CD14-positive monocyte (primary cell): ENCODE results near the gene ICAM2. TPM values are rescaled to one million over a fixed set of nuclear protein-coding genes. Genes with fewer than 3 reads are reported as not detected.

Experiments used
- DNase-seq, 3 donors: peaks; one replicate each; pipeline ENCODE4 v3.0.0-alpha.2; 2011 to 2022
- H2AFZ ChIP-seq: 2 replicates; pipeline ENCODE4 v1.6.0; 2012; ENCODE audit warnings: mild to moderate bottlenecking, low read depth, low read length, inconsistent platforms; ENCODE audit not compliant: insufficient read depth, poor library complexity, severe bottlenecking
- H3K27ac ChIP-seq, 2 donors: 1 replicate in 1 of 2; 2 replicates in 1 of 2; pipeline ENCODE4 v1.5.1; 2012 to 2013; ENCODE audit warnings: low read length in 2 of 2, control low read depth in 1 of 2, inconsistent platforms in 1 of 2, low read depth in 1 of 2, mild to moderate bottlenecking in 1 of 2
- H3K27me3 ChIP-seq, 2 donors: one replicate each; pipeline versions ENCODE4 v1.6.0 to v1.6.1; 2011 to 2013; ENCODE audit warnings: low read length in 2 of 2; ENCODE audit not compliant: control insufficient read depth in 2 of 2, insufficient read depth in 2 of 2
- H3K36me3 ChIP-seq, 2 donors: replicated peaks in 1 of 2; 1 replicate in 1 of 2; 2 replicates in 1 of 2; pipeline versions ENCODE4 v1.5.1 to v1.6.1; 2012 to 2013; ENCODE audit warnings: low read length in 2 of 2, control low read depth in 1 of 2, inconsistent platforms in 1 of 2, mild to moderate bottlenecking in 1 of 2; ENCODE audit not compliant: insufficient read depth in 2 of 2, control insufficient read depth in 1 of 2
- H3K4me1 ChIP-seq, 2 donors: 1 replicate in 1 of 2; 2 replicates in 1 of 2; pipeline versions ENCODE4 v1.5.1 to v1.6.1; 2012 to 2013; ENCODE audit warnings: low read length in 2 of 2, control low read depth in 1 of 2, inconsistent platforms in 1 of 2, mild to moderate bottlenecking in 1 of 2, moderate library complexity in 1 of 2; ENCODE audit not compliant: insufficient read depth in 2 of 2, control insufficient read depth in 1 of 2
- H3K4me2 ChIP-seq: replicated peaks from 2 replicates; pipeline ENCODE3; 2012; ENCODE audit warnings: low read length, moderate library complexity, mild to moderate bottlenecking; ENCODE audit not compliant: poor library complexity, severe bottlenecking; ENCODE audit errors: extremely low read depth
- H3K4me3 ChIP-seq, 3 experiments: fragments of 200-600 bp in 1 of 3; sonication (generic) in 1 of 3; replicated peaks in 1 of 3; 1 replicate in 2 of 3; 2 replicates in 1 of 3; pipeline ENCODE4 v1.5.1; 2011 to 2013; ENCODE audit warnings: low read length in 3 of 3, mild to moderate bottlenecking in 3 of 3, control low read depth in 2 of 3, low read depth in 2 of 3, inconsistent platforms in 1 of 3, moderate library complexity in 1 of 3
- H3K79me2 ChIP-seq: 2 replicates; pipeline ENCODE4 v1.6.0; 2012; ENCODE audit warnings: mild to moderate bottlenecking, control low read depth, inconsistent platforms, low read length, moderate library complexity; ENCODE audit not compliant: insufficient read depth
- H3K9ac ChIP-seq: 2 replicates; pipeline ENCODE4 v1.6.0; 2017; ENCODE audit warnings: low read length, mild to moderate bottlenecking; ENCODE audit not compliant: insufficient read depth, poor library complexity, severe bottlenecking
- H3K9me3 ChIP-seq, 2 donors: replicated peaks in 1 of 2; 1 replicate in 1 of 2; 2 replicates in 1 of 2; pipeline versions ENCODE4 v1.5.1 to v1.6.1; 2012 to 2013; ENCODE audit warnings: low read length in 2 of 2, control low read depth in 1 of 2; ENCODE audit not compliant: control insufficient read depth in 1 of 2, insufficient read depth in 1 of 2
- H4K20me1 ChIP-seq: 2 replicates; pipeline ENCODE4 v1.6.0; 2012; ENCODE audit warnings: mild to moderate bottlenecking, low read length, control low read depth, moderate library complexity; ENCODE audit not compliant: insufficient read depth
- H3K27ac Mint-ChIP-seq, 7 donors: one replicate each; pipeline ENCODE4 v1.8.0; 2020; ENCODE audit warnings: mild to moderate bottlenecking in 7 of 7, mixed read lengths in 7 of 7, moderate library complexity in 6 of 7, inconsistent platforms in 2 of 7
- H3K27me3 Mint-ChIP-seq, 3 donors: one replicate each; pipeline ENCODE4 v1.8.0; 2021 to 2022; ENCODE audit warnings: low read depth in 3 of 3, mild to moderate bottlenecking in 3 of 3, mixed read lengths in 3 of 3, moderate library complexity in 3 of 3, inconsistent platforms in 1 of 3
- H3K36me3 Mint-ChIP-seq, 2 donors: one replicate each; pipeline ENCODE4 v1.8.0; 2020; ENCODE audit warnings: mixed read lengths in 2 of 2, inconsistent platforms in 1 of 2, mild to moderate bottlenecking in 1 of 2
- H3K4me1 Mint-ChIP-seq: one replicate; pipeline ENCODE4 v1.8.0; 2020; ENCODE audit warnings: mild to moderate bottlenecking, mixed read lengths
- H3K4me3 Mint-ChIP-seq, 2 donors: one replicate each; pipeline ENCODE4 v1.8.0; 2020; ENCODE audit warnings: mild to moderate bottlenecking in 2 of 2, mixed read lengths in 2 of 2, moderate library complexity in 1 of 2
- H3K9me3 Mint-ChIP-seq, 7 donors: one replicate each; pipeline ENCODE4 v1.8.0; 2020 to 2022; ENCODE audit warnings: mixed read lengths in 7 of 7, mild to moderate bottlenecking in 6 of 7, moderate library complexity in 6 of 7, inconsistent platforms in 2 of 7
- WGBS: methylation state at CpG from one replicate; pipeline ENCODE4 v1.1.5; 2013; ENCODE audit warnings: missing lambda C conversion rate; ENCODE audit not compliant: insufficient coverage; 5-methylcytosine and 5-hydroxymethylcytosine counted together
- intact Hi-C, 2 donors: fragments of 100-400 bp; cut with micrococcal nuclease; formaldehyde crosslinking; loops; one replicate each; pipeline versions ENCODE4 v1.15.0 to v1.15.1; 2023
- polyA minus RNA-seq: library from RNA; depleted of rRNA, polyadenylated mRNA; stranded (reverse); fragments of >200 nt; gene quantifications from 2 replicates; pipeline ENCODE4 v1.2.3, GENCODE V29; 2012
- polyA plus RNA-seq, 3 donors: library from polyadenylated mRNA; depleted of rRNA in 1 of 3; unstranded in 2 of 3; stranded (reverse) in 1 of 3; fragments of 300-500 nt in 2 of 3; fragments of >200 nt in 1 of 3; fragmentation: Illumina TruSeq in 2 of 3; gene quantifications; 1 replicate in 2 of 3; 2 replicates in 1 of 3; pipeline ENCODE4 v1.2.3, GENCODE V29; 2012 to 2021
- total RNA-seq, 12 experiments: library from RNA in 1 of 12; stranded (reverse) in 1 of 12; fragments of 120-200 nt in 1 of 12; gene quantifications; one replicate each; pipeline ENCODE4 v1.2.4 and lab custom pipeline; 2013 to 2026; ENCODE audit warnings: mixed read lengths in 6 of 12, inconsistent platforms in 1 of 12
- TF ChIP-seq, protein P1 (sequence below): fragments of 200-600 bp; IDR thresholded peaks from one replicate; pipeline ENCODE4 v1.8.0; 2022; ENCODE audit warnings: antibody characterized with exemption, mild to moderate bottlenecking

ICAM2 gene
- total RNA-seq (2013): 105 TPM
- 100 to 1,000 TPM; 111 to 186 (median 174) TPM for polyA plus RNA-seq
- polyA minus RNA-seq: 91.9 and 157 TPM in 2 replicates
- total RNA-seq (lab: John Stamatoyannopoulos, UW): 7.2 to 43.1 (median 32.9) reads per million in 11 experiments

DNA sequence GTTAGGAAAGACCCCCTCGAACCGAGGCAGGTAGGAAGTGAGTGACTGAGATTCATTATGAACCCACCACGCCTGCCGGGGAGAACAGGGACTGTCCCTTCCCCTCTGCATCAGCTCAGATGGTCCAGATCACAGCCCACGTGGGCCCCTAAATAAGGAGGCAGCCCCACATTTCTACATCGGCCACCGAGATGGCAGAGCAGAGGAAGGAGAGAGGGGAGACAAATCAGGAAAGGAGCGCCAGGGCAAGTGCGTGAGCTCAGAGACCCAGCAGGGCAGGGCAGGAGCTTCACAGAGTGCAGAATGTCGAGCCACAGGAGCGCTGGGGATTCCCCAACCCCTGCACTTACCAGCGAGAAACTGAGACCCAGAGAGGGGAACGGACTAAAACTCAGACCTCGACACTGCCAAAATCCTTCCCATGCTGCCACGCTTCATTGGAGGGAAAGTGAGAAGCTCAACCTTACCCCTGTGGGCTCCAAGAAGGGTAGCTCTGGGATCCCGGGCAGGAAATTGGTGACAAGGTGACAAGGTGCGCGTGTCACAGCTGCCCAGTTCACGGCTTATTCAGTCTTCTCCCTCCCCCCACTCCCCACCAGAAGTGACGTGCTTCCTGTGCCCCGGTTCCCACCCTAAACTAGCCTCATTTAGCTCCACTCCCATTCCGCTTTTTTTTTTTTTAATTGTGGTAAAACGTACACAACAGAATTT lies at the start of gene ICAM2:
Gene ICAM2 (minus strand): TSS at position 578 of the 711 bp plus-strand sequence. CDS start 13,942 bp downstream, outside the sequence.
- DNase-seq: peak; percentile 91 to 96 (median 96)
- H3K4me3 ChIP-seq: peak within 1 kb of the TSS; percentile 71 to 83 (median 74)
- peaks cover 53% of the 10 kb centered on the region for H3K79me2 ChIP-seq
- Mint-ChIP-seq H3K27me3 (peaks cover 0 to 3% (median 0%) of the 10 kb centered on the region in 3 donors), H3K4me1 (peaks cover 61% of the 10 kb centered on the region), H3K4me3 (peak within 1 kb of the TSS; percentile 92 to 99), H3K9me3 (peaks cover 0 to 2% (median 0%) of the 10 kb centered on the region in 7 donors), H3K27ac (peak within 1 kb of the TSS; percentile 98 to 100 (median 99)), H3K36me3 (no peaks in the 10 kb centered on the region)
- H2AFZ ChIP-seq: peak within 1 kb of the TSS; percentile 43
- H3K9me3 ChIP-seq: no peaks in the 10 kb centered on the region
- no peaks in the 10 kb centered on the region for H3K27me3 ChIP-seq
- H4K20me1 ChIP-seq: no peaks in the 10 kb centered on the region
- peak within 1 kb of the TSS; percentile 88 for H3K9ac ChIP-seq
- H3K4me2 ChIP-seq: peak within 1 kb of the TSS; percentile 83
- peak within 1 kb of the TSS; percentile 97 to 100 for H3K27ac ChIP-seq
- H3K36me3 ChIP-seq: no peaks in the 10 kb centered on the region
- 0% methylated on average over 11 of the region's 23 CpGs for WGBS
- intact Hi-C loops: loop anchor here in 1 of 2 donors (10.0 kb wide), 1 partner anchor 105 kb away; the partner anchor contains the start of genes CSHL1 and GH1
- TF ChIP-seq, protein P1, sequence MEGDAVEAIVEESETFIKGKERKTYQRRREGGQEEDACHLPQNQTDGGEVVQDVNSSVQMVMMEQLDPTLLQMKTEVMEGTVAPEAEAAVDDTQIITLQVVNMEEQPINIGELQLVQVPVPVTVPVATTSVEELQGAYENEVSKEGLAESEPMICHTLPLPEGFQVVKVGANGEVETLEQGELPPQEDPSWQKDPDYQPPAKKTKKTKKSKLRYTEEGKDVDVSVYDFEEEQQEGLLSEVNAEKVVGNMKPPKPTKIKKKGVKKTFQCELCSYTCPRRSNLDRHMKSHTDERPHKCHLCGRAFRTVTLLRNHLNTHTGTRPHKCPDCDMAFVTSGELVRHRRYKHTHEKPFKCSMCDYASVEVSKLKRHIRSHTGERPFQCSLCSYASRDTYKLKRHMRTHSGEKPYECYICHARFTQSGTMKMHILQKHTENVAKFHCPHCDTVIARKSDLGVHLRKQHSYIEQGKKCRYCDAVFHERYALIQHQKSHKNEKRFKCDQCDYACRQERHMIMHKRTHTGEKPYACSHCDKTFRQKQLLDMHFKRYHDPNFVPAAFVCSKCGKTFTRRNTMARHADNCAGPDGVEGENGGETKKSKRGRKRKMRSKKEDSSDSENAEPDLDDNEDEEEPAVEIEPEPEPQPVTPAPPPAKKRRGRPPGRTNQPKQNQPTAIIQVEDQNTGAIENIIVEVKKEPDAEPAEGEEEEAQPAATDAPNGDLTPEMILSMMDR: no peak
- H3K4me1 ChIP-seq: peaks cover 48 to 61% of the 10 kb centered on the region in 2 donors

DNA sequence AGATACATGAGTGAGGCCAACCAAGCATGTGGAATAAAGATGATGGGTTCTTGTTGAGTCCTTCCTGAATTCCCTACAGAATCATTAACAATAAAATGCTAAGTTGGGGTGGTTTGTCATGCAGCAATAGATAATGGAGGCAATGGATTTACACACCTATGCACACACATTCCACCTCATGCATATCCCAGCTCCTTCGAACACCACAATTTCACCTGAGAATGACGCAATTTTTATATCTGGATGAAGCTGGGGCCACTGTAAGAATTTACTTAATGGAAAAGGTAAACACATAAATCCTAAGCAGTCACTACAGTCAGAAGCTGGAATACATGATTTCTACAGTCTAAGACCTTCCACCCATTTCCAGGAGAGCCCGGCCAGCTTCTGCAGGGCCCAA lies 49.8 kb upstream of the ICAM2 start:
- peaks cover 69 to 75% of the 10 kb centered on the region in 2 donors for H3K36me3 Mint-ChIP-seq
- 100% methylated on average over 1 of the region's 3 CpGs for WGBS
- H3K27me3 Mint-ChIP-seq: peaks cover 0 to 4% (median 0%) of the 10 kb centered on the region in 3 donors
- intact Hi-C loops: no loop called here
- H3K27ac Mint-ChIP-seq: no peak overlapping the region
- Histone ChIP-seq H3K9ac (no peak overlapping the region), H3K27me3 (no peaks in the 10 kb centered on the region), H4K20me1 (no peaks in the 10 kb centered on the region), H3K4me2 (no peak overlapping the region), H3K27ac (no peak overlapping the region), H3K36me3 (peaks cover 64 to 75% of the 10 kb centered on the region in 2 donors), H3K79me2 (peaks cover 8% of the 10 kb centered on the region), H3K9me3 (peaks cover 7 to 16% of the 10 kb centered on the region in 2 donors), H3K4me3 (no peak overlapping the region), H2AFZ (no peak overlapping the region), H3K4me1 (peaks cover 25 to 39% of the 10 kb centered on the region in 2 donors)
- no peak overlapping the region for H3K4me3 Mint-ChIP-seq
- H3K4me1 Mint-ChIP-seq: peaks cover 37% of the 10 kb centered on the region
- TF ChIP-seq, protein P1: no peak
- no peak for DNase-seq
- peaks cover 12 to 17% (median 15%) of the 10 kb centered on the region in 7 donors for H3K9me3 Mint-ChIP-seq
